ENCODE measurements around the gene KLF6. TPM values are rescaled to one million over a fixed set of nuclear protein-coding genes. Genes with fewer than 3 reads are reported as not detected.
A peak's percentile ranks its signal among the peaks of the same experiment; 100 is the strongest.

The KLF6 gene
- total RNA-seq, 2 experiments from 2014 or later: 116 to 120 TPM

- CTCF ChIA-PET: interaction anchor here (0.9 to 1.5 kb wide), 8 partner anchors 17 to 873 kb away, joined by 3 to 5 read pairs (median 3); no protein-coding TSS in a partner anchor
These were observed 2.9 kb downstream of the KLF6 start for GRCh38 chr10:3782146-3782450.

GRCh38 chr10:3781468-3782145, 3.4 kb downstream of the KLF6 start:
- Mint-ChIP-seq H3K9me3 (no peaks in the 10 kb centered on the region), H3K4me3 (peak overlapping the region; percentile 93), H3K27me3 (no peaks in the 10 kb centered on the region), H3K4me1 (ENCODE audit: low read depth) (peaks cover 63% of the 10 kb centered on the region), H3K27ac (peak overlapping the region; percentile 99), H3K36me3 (ENCODE audit: low read depth) (peaks cover 78% of the 10 kb centered on the region)
- ChIA-PET POLR2A (interaction anchor here (0.8 to 6.8 kb wide), 17 partner anchors 7 to 161 kb away, joined by 3 to 281 read pairs (median 7); no protein-coding TSS in a partner anchor), CTCF (interaction anchor here (0.9 to 1.2 kb wide), 7 partner anchors 18 to 874 kb away, joined by 3 to 5 read pairs (median 3); no protein-coding TSS in a partner anchor)
- ATAC-seq: no peak
- intact Hi-C loops (cut with micrococcal nuclease): loop anchor here (2.0 kb wide), 1 partner anchor 23 kb away; no protein-coding TSS in a partner anchor
- peak; percentile 65 for DNase-seq
- TF ChIP-seq CTCF (IDR thresholded peaks at IDR 0.05): peak; percentile 44

More at GRCh38 chr10:3782146-3782450, 2.9 kb downstream of the KLF6 start:
- peaks cover 73% of the 10 kb centered on the region for H3K36me3 Mint-ChIP-seq (ENCODE audit: low read depth)
- DNase-seq (no peak), ATAC-seq (no peak)
- intact Hi-C loops (cut with micrococcal nuclease): loop anchor here (2.0 kb wide), 1 partner anchor 23 kb away; no protein-coding TSS in a partner anchor
- peaks cover 63% of the 10 kb centered on the region for H3K4me1 Mint-ChIP-seq (ENCODE audit: low read depth)
- no peak for TF ChIP-seq CTCF (IDR thresholded peaks at IDR 0.05)
- POLR2A ChIA-PET: interaction anchor here (0.9 to 6.8 kb wide), 17 partner anchors 7 to 168 kb away, joined by 3 to 281 read pairs (median 16); no protein-coding TSS in a partner anchor
- peak overlapping the region; percentile 99 for H3K27ac Mint-ChIP-seq
- peak overlapping the region; percentile 93 for H3K4me3 Mint-ChIP-seq
- peaks cover 3% of the 10 kb centered on the region for H3K9me3 Mint-ChIP-seq
- no peaks in the 10 kb centered on the region for H3K27me3 Mint-ChIP-seq

- no peaks in the 10 kb centered on the region for H3K27me3 Mint-ChIP-seq
- ChIA-PET CTCF (interaction anchor here (1.1 kb wide), 1 partner anchor 874 kb away, joined by 3 read pairs; no protein-coding TSS in a partner anchor), POLR2A (interaction anchor here (0.8 to 6.8 kb wide), 10 partner anchors 15 to 114 kb away, joined by 3 to 281 read pairs (median 42); no protein-coding TSS in a partner anchor)
- TF ChIP-seq CTCF (IDR thresholded peaks at IDR 0.05): no peak
- intact Hi-C loops (cut with micrococcal nuclease): no loop called here
- H3K9me3 Mint-ChIP-seq: no peaks in the 10 kb centered on the region
- peak overlapping the region; percentile 93 for H3K4me3 Mint-ChIP-seq
- H3K4me1 Mint-ChIP-seq (ENCODE audit: low read depth): peaks cover 62% of the 10 kb centered on the region
- H3K36me3 Mint-ChIP-seq (ENCODE audit: low read depth): peaks cover 83% of the 10 kb centered on the region
- peak overlapping the region; percentile 99 for H3K27ac Mint-ChIP-seq
- ATAC-seq: no peak
- no peak for DNase-seq
These were observed 4.1 kb downstream of the KLF6 start for GRCh38 chr10:3780771-3781467.

- Mint-ChIP-seq H3K4me1 (ENCODE audit: low read depth) (peaks cover 69% of the 10 kb centered on the region), H3K27me3 (no peaks in the 10 kb centered on the region), H3K4me3 (peak overlapping the region; percentile 93), H3K27ac (peak overlapping the region; percentile 99), H3K36me3 (ENCODE audit: low read depth) (peaks cover 90% of the 10 kb centered on the region), H3K9me3 (no peaks in the 10 kb centered on the region)
- ChIA-PET CTCF (no interaction called here), POLR2A (interaction anchor here (6.1 to 6.8 kb wide), 5 partner anchors 20 to 72 kb away, joined by 77 to 281 read pairs (median 108); no protein-coding TSS in a partner anchor)
- intact Hi-C loops (cut with micrococcal nuclease): no loop called here
- DNase-seq: no peak
- TF ChIP-seq CTCF (IDR thresholded peaks at IDR 0.05): no peak
- ATAC-seq: no peak
These were observed 4.8 kb downstream of the KLF6 start for GRCh38 chr10:3780021-3780770.
